Measurements from ENCODE around the gene ATP5MK.

DNA sequence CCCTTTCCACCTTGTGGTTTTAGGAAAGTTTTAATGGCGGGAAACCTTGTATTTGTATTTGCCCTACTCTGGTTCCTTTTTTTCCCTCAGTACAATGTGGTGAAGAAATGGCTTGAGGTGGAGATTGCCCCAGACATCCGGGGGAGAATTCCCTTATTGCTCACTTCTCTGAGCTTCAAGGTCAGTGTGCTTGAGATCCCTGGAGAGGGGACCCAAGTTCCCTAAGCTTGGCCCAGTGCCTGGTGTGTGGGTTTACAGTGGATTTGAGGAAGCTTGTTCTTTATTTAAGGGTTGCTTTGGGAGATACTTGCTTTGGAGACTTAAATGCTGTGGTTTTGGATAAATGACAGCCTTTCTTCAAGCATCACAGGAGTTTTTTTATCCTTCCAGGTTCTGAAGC, 37.6 kb upstream of the ATP5MK start:
- TF ChIP-seq, protein P1, sequence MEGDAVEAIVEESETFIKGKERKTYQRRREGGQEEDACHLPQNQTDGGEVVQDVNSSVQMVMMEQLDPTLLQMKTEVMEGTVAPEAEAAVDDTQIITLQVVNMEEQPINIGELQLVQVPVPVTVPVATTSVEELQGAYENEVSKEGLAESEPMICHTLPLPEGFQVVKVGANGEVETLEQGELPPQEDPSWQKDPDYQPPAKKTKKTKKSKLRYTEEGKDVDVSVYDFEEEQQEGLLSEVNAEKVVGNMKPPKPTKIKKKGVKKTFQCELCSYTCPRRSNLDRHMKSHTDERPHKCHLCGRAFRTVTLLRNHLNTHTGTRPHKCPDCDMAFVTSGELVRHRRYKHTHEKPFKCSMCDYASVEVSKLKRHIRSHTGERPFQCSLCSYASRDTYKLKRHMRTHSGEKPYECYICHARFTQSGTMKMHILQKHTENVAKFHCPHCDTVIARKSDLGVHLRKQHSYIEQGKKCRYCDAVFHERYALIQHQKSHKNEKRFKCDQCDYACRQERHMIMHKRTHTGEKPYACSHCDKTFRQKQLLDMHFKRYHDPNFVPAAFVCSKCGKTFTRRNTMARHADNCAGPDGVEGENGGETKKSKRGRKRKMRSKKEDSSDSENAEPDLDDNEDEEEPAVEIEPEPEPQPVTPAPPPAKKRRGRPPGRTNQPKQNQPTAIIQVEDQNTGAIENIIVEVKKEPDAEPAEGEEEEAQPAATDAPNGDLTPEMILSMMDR (IDR thresholded peaks at IDR 0.05), result no peak
- TF ChIP-seq POLR2A (IDR thresholded peaks at IDR 0.05), result no peak
